HG02763 (cell line): ENCODE data around the gene ASB13.
A peak's percentile ranks its signal among the peaks of the same experiment; 100 is the strongest.

Experiments
- ATAC-seq: cut with Tn5 transposase; IDR thresholded peaks from one replicate; pipeline ENCODE4 v1.9.1; 2021; ENCODE audit warnings: mild to moderate bottlenecking, moderate library complexity; ENCODE audit not compliant: unreplicated experiment

Gene ASB13

DNA sequence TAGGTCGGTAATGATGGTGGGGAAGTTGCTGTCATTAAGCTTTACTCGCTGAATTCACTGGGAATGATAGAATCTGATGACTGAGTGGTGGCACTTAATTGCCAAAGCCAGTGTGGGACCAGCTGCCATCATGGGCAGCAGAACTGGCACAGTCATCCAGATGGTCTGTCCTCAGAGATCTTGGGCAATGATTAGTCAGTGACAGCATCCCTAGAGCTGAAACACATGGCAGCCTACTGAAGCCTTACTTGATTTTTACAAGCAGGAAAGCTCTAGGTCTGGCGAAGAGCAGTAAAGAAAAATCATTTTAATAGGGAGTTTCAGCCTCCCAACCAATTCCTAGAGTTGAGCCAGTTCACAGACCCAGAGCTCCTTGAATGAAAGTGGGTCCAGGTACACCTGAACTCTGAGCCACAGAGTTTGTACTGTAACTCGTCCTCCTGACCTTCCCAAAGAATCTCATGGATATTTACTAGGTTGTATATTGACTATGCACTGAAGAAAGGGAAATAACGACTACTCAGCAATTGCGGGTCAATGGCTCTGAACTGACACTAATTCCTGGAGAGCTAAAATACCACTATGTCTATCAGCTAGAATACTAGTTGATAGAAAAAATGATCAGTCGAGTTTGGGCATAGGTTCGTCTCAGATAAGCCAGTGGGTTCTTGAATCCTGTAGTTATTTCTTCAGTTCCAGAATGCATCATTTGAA, 4.4 kb upstream of the ASB13 start:
- no peak for ATAC-seq

DNA sequence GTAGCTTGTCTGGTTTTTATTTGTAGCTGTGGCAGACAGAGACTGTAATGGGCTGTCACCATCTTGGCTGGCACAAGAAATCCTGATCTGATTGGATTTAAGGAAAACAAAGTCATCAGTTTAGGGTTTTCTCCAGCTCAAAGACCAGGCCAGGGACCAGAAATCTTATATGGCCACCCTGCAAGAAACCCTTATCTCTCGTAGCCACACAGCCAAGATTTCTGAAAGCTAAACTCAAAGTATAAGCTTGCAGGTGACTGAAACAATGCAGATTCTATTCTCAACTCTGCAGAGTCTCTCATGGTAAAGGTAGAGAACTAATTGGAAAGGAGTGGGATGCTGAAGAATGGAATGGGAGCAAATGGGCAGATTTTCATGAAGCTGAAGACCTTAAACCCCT, 3.2 kb upstream of the ASB13 start:
- no peak for ATAC-seq

DNA sequence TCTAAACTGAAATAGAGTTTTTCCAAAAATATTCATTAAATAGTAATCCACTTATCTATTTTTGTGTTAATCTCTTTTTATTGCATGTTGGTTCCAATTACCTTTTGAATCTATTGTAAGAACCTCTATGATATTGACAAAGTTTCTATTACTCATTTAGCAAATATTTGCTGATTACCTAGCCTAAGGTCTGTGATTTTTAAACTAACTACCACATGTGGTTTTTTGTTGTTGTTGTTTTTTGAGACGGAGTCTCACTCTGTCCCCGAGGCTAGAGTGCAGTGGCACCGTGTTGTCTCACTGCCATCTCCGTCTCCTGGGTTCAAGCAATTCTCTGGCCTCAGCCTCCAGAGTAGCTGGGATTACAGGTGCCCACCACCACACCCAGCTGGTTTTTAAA, 2.0 kb upstream of the ASB13 start:
- no peak for ATAC-seq

DNA sequence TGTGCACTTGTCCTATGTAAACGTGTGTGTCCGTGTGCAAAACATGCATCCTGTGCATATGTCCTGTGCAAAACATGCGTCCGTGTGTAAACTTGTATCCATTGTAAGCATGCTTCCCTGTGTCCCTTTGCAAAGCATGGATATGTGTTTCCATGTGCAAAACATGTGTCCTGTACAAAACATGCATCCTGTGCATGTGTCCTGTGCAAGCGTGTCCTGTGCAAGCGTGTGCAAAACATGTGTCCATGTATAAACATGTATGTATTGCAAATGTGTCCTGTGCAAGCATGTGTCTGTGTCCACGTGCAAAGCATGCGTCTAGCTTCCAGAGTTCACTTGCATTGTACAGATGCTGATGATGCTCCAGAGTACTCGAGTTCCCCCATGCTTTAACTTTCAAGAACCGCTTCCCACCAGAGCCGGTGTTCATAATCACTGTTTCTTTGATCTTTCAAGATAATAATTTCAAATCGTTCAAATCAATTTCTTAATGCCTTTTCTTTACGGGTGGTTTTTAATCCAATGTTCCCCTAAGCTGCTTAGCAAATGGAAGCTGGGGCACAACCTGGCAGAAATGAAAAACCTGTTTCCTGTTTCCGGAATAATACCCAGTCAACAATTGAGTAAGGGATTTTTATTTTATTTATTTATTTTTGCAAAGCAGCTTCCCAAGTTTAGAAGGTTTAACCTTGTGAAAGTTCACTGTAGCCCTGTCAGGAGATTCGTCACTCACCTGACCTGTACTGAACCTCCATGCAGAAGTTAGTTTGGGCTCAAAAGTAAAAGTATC, 641 bp upstream of the ASB13 start:
- no peak for ATAC-seq

DNA sequence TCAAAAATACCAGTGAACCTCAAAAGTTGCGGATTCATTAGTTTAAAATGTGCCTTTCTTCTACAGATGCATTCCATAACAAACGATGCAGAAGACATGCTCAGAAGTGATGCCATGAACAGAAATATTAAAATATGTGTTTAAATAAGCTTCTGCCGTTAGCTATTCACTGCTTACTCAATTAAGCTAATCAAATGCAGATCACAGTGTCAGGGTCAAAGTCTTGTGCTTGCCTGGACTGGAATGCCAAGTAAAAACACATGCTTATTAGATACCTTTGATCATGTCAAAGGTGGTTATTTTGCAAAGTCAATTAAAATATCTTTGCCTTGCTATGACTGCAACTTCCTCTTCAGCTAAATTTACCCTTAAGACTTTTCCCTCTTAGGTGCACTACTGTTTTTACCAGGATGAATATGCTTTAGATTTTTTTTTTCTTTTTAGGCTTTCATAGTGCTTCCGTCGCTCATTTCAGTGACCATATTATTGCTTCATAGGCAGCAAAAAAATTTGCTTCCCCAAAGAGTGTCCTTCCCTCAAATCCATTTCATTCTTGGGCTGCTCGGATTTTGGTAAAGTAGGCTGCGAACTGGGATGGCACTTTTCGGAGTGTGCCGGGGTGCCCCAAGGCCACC, 905 bp downstream of the ASB13 start:
- no peak for ATAC-seq

DNA sequence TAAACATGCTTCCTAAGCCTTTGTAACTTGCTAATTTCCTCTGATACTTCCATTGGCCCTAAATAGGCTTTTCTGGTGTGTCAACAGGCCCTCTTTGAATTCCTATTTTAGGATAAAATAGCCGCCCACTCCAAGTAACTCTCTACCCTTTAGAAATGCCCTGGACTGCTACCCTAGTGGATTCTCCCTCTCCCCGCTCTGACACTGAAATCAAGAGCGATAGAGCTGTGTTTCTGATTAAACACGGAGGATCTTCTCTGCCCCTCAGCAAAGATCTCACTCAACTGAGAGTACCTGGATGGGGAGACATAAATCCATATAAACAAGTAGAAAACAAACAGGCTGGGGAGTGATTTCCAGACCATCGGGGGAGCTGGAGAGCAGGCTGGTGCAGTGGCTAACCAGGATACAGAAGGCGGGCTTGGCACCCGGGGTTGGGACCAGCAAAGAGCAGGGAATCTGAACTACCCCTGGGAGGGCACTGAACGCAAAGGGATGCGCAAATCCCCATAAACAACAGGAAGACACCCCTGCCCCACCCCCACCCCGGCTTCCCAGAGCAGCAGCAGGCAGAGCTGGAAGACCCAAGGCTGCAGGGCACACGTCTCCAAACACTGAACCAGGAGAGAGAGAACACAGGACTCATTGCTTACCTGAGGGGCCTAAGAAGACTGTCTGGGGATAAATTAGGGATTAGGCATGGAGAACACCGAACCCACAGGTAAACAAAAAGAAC, 2.5 kb downstream of the ASB13 start:
- no peak for ATAC-seq

DNA sequence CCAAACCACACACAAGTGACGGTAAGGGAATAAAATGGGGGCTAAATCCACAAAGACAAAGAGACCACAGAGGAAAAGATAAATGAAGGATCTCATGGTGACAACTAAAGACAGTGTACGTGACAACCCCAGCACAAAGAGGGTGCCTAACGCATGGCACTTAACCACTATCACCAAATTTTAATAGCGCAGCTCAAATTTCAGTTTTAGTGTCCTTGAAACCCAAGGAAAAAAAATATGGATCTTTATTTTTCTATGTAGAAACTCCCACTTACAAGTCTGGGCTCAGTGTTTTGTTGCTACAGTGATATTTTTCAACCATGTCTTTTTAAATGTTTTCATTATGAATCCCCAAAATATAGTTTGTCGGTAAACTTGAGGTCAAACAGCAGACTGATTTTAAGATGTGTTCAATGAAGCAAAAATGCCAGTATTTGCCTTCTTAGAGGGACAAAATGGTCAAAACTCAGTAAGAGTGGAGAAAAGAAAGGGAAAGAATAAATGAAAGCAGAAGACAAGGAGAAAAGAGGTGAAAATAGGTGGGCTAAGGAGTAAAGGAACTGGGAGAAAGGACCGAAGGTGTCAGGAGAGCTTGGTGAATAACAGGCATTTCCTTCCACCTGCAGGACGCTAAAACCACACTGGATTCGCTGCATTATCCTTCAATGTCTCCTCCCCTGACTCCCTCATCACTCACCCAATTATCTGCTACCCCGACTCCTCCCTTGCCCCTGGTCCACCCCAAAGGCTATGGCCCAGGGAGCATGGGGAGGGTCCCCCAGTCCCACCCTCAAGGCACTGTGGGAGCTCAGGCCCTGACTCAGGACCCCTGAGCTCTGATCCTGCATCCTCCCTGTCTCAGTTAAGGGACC, 3.5 kb downstream of the ASB13 start:
- no peak for ATAC-seq

DNA sequence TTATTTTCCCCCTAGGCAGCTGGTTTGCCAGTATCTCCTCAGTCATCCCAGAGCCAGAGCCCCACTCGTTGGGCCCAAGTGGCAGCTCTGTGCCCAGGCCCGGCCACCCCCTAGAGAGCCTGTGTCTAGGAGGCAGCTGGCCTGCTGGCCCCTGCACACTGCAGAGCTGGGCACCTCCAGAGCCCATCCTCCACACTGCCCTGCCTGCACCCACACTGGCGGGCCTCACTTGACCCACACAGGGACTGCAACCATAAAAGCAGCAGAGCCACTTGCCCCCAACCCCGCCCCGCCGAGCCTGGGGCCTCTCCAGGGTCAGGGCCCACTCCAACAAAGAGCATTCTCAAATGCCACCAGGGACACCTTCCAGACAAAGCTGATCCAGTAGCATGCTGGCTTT, 5.4 kb downstream of the ASB13 start:
- no peak for ATAC-seq

DNA sequence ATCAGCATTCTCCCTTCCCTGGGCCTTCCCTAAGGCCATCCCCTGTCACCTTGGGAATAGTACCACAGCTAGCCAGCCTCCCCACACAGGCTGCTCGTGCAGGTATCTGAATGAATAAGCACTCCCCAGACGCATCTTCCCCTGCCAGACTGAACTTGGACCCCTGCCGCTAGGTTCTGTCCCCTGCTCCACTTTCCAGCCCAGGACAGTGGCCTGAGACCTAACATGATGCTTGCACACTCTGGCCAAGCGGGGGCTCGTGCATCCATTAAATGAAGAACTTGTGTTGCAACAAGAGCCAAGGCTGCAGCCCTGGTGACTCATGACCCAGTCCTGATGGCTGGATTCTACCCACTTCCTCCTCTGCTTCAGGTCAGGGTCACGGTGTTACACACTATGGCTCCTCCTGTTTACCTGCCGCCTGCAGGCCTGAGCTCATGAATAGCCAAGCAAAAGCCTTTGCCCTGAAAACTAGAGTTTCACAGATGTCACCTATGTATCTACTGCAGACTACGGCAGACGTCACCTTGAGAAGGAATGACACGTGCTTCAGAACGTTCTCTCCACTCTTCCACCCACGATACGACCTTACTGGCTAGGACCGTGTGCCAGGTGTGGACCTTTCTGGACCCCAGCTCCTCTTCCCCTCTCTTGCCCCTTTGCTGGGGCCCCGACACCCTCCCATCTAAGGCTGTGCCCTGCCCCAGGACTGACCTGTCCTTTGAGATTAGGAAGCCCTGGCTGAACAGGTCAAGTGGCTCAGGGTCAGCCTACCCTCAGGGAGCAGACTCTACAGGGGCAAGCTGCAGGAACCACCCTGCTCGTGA, 6.5 kb downstream of the ASB13 start:
- peak; percentile 50 for ATAC-seq

DNA sequence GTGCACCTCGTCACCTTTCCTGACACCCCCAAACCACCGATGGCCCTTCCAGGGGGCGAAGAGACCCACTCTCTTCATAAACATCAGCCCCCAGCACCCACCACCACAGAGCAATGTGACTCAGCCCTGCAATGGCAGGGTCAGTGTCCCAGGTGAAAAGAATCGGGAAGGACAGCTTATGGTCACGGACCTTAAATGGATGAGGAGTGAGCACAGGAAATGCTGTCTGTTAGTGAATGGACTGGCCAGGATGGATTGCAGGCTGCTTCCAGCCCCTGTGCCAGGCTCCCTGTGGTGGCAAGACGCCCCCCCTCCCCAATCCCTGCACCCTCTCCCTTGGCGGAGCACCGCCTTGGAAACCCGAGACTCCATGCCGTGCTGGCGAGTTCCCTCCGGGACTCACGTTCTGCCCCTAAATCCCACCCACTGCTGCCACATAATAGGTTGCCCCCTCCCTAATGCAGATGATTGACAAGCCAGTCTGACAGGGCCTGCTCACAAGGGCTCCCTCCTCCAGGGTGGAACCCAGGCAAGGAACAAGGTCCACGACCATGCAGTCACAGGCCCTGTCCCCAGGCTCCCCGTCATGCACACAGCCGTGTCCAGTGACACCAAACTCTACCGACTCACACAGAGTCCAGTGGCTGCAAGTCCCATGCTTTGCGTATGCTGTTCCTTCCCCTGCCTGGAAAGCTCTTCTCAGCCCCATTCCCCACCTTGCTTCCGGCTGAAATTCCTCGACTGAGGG, 7.3 kb downstream of the ASB13 start:
- ATAC-seq = no peak

DNA sequence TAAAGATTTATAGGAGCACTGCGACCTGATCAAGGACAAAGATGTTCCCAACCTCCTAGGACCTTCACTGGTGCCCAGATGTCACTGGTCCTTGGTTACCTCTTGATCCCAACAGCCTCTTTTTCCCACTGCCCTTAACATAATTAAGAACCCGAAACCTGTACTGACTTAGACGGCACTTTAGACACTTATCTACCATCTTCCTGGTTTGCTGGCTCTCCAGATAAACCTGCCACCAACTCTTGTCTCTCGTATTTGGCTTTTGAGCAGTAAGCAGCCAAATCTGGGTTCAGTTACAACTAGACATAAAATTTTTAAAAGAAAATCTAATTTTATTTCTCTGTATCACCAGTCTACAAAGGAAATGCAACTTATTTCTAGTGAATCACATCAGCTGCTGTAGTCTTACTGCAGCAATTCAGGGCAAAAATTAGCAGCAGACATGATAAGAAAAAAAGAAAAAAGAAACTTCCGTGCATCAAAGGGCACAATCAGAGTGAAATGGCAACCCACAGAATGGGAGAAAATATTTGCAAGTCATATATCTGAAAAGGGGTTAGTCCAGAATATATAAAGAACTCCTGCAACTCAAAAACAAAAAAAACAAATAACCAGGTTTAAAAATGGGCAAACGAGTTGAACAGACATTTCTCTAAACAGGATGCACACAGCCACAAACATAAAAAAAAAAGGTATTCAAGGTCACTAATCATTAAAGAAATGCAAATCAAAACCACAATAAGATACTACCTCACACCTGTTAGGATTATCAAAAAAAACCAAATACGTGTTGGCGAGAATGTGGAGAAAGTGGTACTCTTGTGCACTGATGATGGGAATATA, 9.4 kb downstream of the ASB13 start:
- ATAC-seq = no peak

DNA sequence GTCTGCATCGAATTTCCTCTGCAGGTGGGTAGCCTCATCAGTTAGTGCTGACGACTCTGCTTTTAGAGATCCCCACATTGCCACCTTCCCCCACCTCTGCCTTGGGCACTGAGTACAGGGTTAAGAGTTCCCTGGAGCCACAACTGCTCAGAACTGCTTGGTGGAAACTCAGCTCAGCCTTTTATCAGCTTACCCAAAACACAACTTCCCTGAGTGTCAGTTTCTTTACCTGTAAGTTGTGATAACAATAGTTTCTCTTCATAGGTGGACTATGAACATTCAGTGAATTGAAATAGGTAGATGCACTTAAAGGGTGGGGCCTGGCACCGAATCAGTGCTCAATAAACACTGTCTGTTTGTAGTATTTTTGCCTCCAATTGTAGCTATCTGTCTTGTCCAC, 11.3 kb downstream of the ASB13 start:
- ATAC-seq = no peak

DNA sequence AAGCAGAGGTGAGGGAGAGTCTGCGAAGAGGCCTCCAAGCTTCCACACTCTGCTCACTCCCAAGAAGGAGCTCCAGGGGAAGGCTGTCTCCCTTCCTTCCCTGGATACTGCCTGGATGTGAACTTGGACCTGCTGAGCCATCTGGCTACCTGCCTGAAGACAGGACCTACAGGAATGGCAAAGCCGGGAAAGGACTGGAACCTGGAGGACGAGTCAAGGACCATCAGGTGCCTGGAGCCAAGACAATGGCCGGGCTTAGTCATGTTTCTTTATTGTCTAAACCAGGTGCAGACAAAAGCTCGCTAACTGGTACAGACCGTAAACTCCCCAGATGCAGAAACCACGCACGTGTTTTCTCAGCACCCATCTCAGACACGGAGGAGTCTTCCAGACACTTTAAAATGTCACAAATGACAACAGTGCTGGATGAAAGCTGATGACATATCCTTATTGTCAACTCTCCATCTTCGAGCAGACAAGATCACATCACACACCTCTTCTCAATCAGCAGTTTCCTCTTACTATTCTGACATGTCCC, 12.1 kb downstream of the ASB13 start:
- no peak for ATAC-seq

DNA sequence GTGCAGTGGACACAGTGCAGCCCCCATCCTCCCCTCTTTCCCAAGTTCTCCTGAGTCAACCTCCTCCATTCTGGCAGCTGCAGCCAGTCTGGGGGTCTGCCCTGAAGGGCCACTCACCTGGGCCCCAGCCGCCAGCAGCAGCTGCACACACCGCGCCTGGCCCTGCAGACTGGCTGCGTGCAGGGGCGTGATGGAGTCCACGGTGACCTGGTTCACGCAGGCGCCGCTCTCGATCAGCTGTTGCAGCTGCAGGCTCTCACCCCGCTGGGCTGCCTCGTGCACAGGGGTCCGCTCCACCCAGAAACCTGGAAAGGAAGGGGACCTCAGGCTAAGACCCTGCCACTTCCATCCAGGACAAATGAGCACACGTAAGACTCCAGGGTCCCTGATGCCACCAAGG, 13.6 kb downstream of the ASB13 start:
- no peak for ATAC-seq

DNA sequence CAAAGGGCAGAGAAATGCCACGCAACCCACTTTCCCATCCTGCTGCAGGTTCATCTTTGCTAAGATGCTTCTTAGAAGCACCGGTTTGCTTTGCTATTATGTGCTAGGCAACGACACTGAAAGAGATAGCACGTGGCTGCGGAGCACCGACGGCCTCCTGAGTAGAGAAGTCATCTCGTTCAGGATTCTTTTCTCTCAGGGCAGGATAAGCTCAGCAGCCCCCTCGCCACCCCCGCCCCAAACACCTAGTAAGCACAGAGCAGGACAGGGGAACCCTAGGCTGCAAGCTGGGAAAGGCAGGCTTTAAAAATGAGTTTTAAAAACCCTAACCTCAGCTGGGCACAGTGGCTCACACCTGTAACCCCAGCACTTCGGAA, 15.0 kb downstream of the ASB13 start:
- no peak for ATAC-seq

DNA sequence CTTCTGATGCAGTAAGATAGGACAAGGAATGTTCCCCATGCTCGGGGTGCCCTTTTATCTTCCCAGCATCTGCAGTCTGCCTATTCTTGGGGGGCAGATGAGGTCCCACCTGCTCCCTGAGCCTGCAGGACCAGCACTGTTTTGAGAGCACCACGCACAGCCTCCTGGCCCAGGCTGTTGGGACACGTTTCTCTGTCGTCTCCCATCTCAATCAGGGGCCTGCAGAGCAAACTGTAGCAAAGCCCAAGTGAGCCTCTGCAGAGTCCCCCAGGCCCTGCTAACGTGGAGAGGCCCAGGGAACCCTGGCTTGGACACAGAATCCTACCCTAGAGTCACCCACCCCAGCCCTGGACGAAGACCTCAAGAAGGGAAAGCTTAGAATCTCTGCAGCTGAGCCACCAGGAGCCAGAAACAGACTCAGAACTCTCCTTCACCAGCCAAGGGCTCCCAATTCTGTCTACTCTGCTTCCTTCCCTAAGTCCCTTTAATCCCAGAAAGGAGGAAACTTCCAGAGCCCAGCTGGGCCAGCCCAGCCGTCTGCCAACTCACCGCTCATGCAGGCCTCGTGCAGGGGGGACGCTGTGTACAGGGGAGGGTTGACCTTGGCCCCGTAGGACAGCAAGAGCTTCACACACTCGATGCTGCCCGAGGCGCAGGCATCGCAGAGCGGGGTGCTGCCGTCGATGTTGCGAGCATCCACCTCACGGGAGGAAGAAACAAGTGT, 15.6 kb downstream of the ASB13 start:
- no peak for ATAC-seq

DNA sequence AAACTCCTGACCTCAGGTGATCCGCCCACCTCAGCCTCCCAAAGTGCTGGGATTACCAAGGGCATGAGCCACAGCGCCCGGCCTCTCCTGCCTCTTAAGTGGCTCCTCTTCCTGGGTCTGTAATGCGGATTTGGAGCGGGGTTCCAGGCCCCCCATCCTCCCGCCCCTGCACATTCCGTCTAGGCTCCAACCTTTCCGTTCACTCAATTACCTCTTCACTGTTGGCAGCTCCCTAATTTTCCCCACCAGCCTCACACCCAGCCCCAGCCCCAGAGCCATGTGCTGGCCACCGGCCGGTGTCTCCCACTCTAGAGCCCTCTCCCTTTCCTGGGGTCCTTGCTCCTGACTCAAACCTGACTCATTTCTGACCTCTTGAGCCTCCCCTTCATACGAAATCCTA, 16.6 kb downstream of the ASB13 start:
- ATAC-seq = no peak
